A549 (cell line): ENCODE measurements around the gene IL17REL. TPM values are rescaled to one million over a fixed set of nuclear protein-coding genes. Genes with fewer than 3 reads are reported as not detected.

Experiments used
- ATAC-seq, 2 experiments: fragments of 200-7000 bp in 1 of 2; fragments of >200 bp in 1 of 2; cut with Nextera tagmentation in 1 of 2; cut with Tn5 transposase in 1 of 2; 3 replicates each; pipeline versions ENCODE4 v1.8.0 to v1.9.1; 2018 to 2020; ENCODE audit warnings: mild to moderate bottlenecking in 1 of 2, moderate library complexity in 1 of 2
- CTCF ChIA-PET: fragments of 300-600 bp; sonication (Branson Sonifier 250); formaldehyde crosslinking; extraction: SDS; loops from one replicate; lab custom pipeline; 2021; ENCODE audit warnings: antibody characterized with exemption, inconsistent platforms; lab: Yijun Ruan, JAX
- POLR2A ChIA-PET: fragments of 350-600 bp; formaldehyde crosslinking; extraction: SDS; loops from one replicate; lab custom pipeline; 2021; ENCODE audit warnings: antibody characterized with exemption, inconsistent platforms; lab: Yijun Ruan, JAX
- DNase-seq, 2 experiments: peaks; one replicate each; pipeline versions ENCODE4 v3.0.0 to v3.0.0-alpha.2; 2011 to 2016; ENCODE audit warnings: low read depth in 1 of 2, low spot score in 1 of 2
- FAIRE-seq: peaks from 2 replicates; lab custom pipeline; 2011; peaks lifted over from hg19 to GRCh38; lab: Jason Lieb, UNC
- H3K27ac ChIP-seq, 2 experiments: fragments of >200 bp; sonication (Bioruptor Twin); formaldehyde crosslinking; 3 replicates each; pipeline ENCODE4 v1.5.1; 2016 to 2017
- H3K4me1 ChIP-seq: fragments of >200 bp; sonication (Bioruptor Twin); formaldehyde crosslinking; 3 replicates; pipeline ENCODE4 v1.6.1; 2016
- H3K4me2 ChIP-seq: fragments of >200 bp; sonication (Bioruptor Twin); formaldehyde crosslinking; 3 replicates; pipeline ENCODE4 v1.6.1; 2016
- H3K4me3 ChIP-seq: fragments of >200 bp; sonication (Bioruptor Twin); formaldehyde crosslinking; 3 replicates; pipeline ENCODE4 v1.5.1; 2016
- H3K9me3 ChIP-seq: fragments of >200 bp; sonication (Bioruptor Twin); formaldehyde crosslinking; 3 replicates; pipeline ENCODE4 v1.6.1; 2016
- CEBPB ChIP-seq, 2 experiments: fragments of >200 bp in 1 of 2; sonication (Bioruptor Twin) in 1 of 2; formaldehyde crosslinking in 1 of 2; IDR thresholded peaks; 2 replicates each; pipeline ENCODE4 v1.6.1; 2012 to 2016
- EHF ChIP-seq: fragments of 250-450 bp; sonication (Bioruptor Pico); IDR thresholded peaks from 2 replicates; pipeline ENCODE4 v1.5.0; 2020; ENCODE audit warnings: mild to moderate bottlenecking
- FOSL2 ChIP-seq, 2 experiments: fragments of 450-650 bp in 1 of 2; fragments of >200 bp in 1 of 2; sonication (Bioruptor Twin) in 1 of 2; formaldehyde crosslinking; IDR thresholded peaks; 2 replicates each; pipeline versions ENCODE4 v1.5.0 to v1.6.1; 2016 to 2020; ENCODE audit warnings: mild to moderate bottlenecking in 1 of 2, moderate library complexity in 1 of 2
- HEYL ChIP-seq: fragments of 250-450 bp; sonication (Bioruptor Pico); IDR thresholded peaks from 2 replicates; pipeline ENCODE4 v1.8.0; 2021; ENCODE audit warnings: mild to moderate bottlenecking, moderate library complexity
- HOXB5 ChIP-seq: fragments of 250-450 bp; sonication (Bioruptor Pico); IDR thresholded peaks from 2 replicates; pipeline ENCODE4 v1.5.0; 2020; ENCODE audit warnings: mild to moderate bottlenecking, moderate library complexity
- JUN ChIP-seq, 2 experiments: fragments of >200 bp; sonication (Bioruptor Twin); formaldehyde crosslinking; IDR thresholded peaks; 2 replicates in 1 of 2; 3 replicates in 1 of 2; pipeline ENCODE4 v1.6.1; 2016 to 2017
- JUNB ChIP-seq: fragments of >200 bp; sonication (Bioruptor Twin); formaldehyde crosslinking; IDR thresholded peaks from 2 replicates; pipeline ENCODE4 v1.6.1; 2016
- MAFK ChIP-seq: fragments of 450-650 bp; IDR thresholded peaks from 2 replicates; pipeline ENCODE4 v1.6.1; 2014; ENCODE audit not compliant: partially characterized antibody
- MYC ChIP-seq: IDR thresholded peaks from 2 replicates; pipeline ENCODE4 v1.6.1; 2012; ENCODE audit warnings: mild to moderate bottlenecking, inconsistent platforms, low read length, improper control_type of control experiment, borderline replicate concordance
- NFE2L2 ChIP-seq: fragments of 150-350 bp; conservative IDR thresholded peaks from 2 replicates; pipeline ENCODE4 v1.6.1; 2014; ENCODE audit warnings: low read length
- NR3C1 ChIP-seq: fragments of >200 bp; sonication (Bioruptor Twin); formaldehyde crosslinking; IDR thresholded peaks from 3 replicates; pipeline ENCODE4 v1.6.1; 2017
- PHF8 ChIP-seq: fragments of 200-600 bp; sonication (generic); IDR thresholded peaks from 2 replicates; pipeline ENCODE4 v1.6.1; 2016; ENCODE audit warnings: low read depth, mild to moderate bottlenecking, antibody characterized with exemption, moderate library complexity, borderline replicate concordance
- POLR2AphosphoS2 ChIP-seq: conservative IDR thresholded peaks from 2 replicates; pipeline ENCODE4 v1.6.1; 2012; ENCODE audit warnings: low read length, improper control_type of control experiment, inconsistent platforms
- RARB ChIP-seq: fragments of 250-450 bp; sonication (Bioruptor Pico); IDR thresholded peaks from 2 replicates; pipeline ENCODE4 v1.8.0; 2021; ENCODE audit warnings: mild to moderate bottlenecking, moderate library complexity
- RCOR1 ChIP-seq: fragments of 150-350 bp; IDR thresholded peaks from 2 replicates; pipeline ENCODE4 v1.6.1; 2014; ENCODE audit warnings: antibody characterized with exemption, low read length, low read depth
- RFX5 ChIP-seq: fragments of 450-650 bp; IDR thresholded peaks from 2 replicates; pipeline ENCODE4 v1.7.1; 2014; ENCODE audit warnings: antibody characterized with exemption, mild to moderate bottlenecking, moderate library complexity
- TFCP2L1 ChIP-seq: fragments of 250-450 bp; sonication (Bioruptor Pico); IDR thresholded peaks from 2 replicates; pipeline ENCODE4 v1.5.0; 2021; ENCODE audit warnings: mild to moderate bottlenecking
- ZNF302 ChIP-seq: fragments of 250-450 bp; sonication (Bioruptor Pico); IDR thresholded peaks from 2 replicates; pipeline ENCODE4 v1.9.0; 2021; ENCODE audit warnings: inconsistent platforms, mild to moderate bottlenecking, moderate library complexity
- WGBS: methylation state at CpG from one replicate; pipeline ENCODE4 v1.1.6; 2017; ENCODE audit errors: missing lambda C conversion rate; 5-methylcytosine and 5-hydroxymethylcytosine counted together
- polyA plus RNA-seq, 4 experiments: library from polyadenylated mRNA; depleted of rRNA in 3 of 4; stranded (reverse); fragments of >200 nt; fragmentation: RNase III in 1 of 4; extraction: RNeasy Plus Mini Kit Qiagen cat#74134 plus additional on column Dnase treatment in 1 of 4; gene quantifications; 2 replicates in 3 of 4; 3 replicates in 1 of 4; pipeline ENCODE4 v1.2.3, GENCODE V29; 2011 to 2017
- TF ChIP-seq, protein P1 (sequence below): IDR thresholded peaks from 2 replicates; pipeline ENCODE4 v1.6.1; 2012
- TF ChIP-seq, protein P2 (sequence below): IDR thresholded peaks from 2 replicates; pipeline ENCODE4 v1.6.1; 2012
- TF ChIP-seq, protein P3 (sequence below): fragments of >200 bp; sonication (Bioruptor Twin); formaldehyde crosslinking; IDR thresholded peaks from 3 replicates; pipeline ENCODE4 v1.6.1; 2016
- TF ChIP-seq, protein P4 (sequence below): fragments of 250-450 bp; sonication (Bioruptor Pico); IDR thresholded peaks from 2 replicates; pipeline ENCODE4 v1.5.0; 2021; ENCODE audit warnings: mild to moderate bottlenecking, moderate library complexity, borderline replicate concordance
- TF ChIP-seq, protein P5 (sequence below): fragments of 450-650 bp; IDR thresholded peaks from 2 replicates; pipeline ENCODE4 v1.6.1; 2014; ENCODE audit warnings: antibody characterized with exemption

The IL17REL gene
- polyA plus RNA-seq, 2 of the 4 experiments (the other 2 are of a cell fraction) = 0.06 TPM; not detected in 1

DNA sequence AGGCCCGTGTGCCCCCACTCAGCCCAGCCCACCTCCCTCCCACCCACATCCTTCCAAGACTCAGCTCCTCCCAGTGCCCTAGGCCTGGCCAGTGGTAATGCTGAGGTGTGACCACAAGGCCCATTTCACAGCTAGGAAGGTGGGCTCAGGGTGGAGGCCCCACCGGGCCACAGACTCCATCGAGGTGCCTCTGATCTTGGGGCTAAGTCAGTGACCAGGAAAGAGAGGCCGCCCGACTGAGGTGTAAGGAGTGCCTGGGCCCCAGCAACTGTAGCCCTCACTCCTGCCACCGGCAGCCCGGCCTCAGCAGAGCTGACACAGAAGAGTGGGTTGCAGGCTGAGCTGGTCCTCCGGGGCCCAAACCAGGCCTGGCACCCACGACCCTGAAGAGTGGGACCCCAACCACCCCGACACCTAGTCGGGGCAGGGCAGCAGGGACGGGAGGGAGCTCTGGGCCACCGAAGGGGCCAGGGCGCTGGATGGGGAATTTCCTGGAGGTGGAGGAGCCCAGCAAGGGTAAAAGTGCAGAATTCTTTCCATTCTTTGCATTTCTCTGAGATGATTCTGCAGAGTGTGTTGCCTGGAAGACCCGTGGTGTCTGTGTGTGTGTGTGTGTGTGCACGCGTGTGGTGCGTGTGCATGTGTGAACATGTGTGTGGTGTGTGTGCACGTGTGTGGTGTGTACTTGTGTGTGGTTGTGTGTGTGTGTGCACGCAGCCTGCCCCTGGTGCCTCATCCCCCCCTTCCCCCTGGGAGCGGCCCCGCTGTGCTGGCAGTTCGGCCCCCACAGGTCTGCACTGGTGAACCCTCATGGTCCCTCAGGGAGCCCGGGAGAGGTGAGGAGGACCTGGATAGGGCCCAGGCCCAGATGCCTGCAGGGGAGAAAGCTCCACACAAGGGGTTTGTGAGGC is 60.3 kb downstream of the IL17REL start:
- H3K4me1 ChIP-seq = peaks cover 55% of the 10 kb centered on the region
- TF ChIP-seq HEYL (no peak), MYC (no peak), MAFK (no peak), ZNF302 (CRISPR knock-in tag) (no peak), CEBPB (IDR thresholded peaks at IDR 0.05) (no peak), FOSL2 (IDR thresholded peaks at IDR 0.05) (no peak), FOSL2 (CRISPR knock-in tag; IDR thresholded peaks at IDR 0.05) (peak; percentile 19; the same call in 1 of the 2 replicates), RCOR1 (no peak)
- TF ChIP-seq, protein P1, sequence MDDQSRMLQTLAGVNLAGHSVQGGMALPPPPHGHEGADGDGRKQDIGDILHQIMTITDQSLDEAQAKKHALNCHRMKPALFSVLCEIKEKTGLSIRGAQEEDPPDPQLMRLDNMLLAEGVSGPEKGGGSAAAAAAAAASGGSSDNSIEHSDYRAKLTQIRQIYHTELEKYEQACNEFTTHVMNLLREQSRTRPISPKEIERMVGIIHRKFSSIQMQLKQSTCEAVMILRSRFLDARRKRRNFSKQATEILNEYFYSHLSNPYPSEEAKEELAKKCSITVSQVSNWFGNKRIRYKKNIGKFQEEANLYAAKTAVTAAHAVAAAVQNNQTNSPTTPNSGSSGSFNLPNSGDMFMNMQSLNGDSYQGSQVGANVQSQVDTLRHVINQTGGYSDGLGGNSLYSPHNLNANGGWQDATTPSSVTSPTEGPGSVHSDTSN = no peak
- TF ChIP-seq, protein P2, sequence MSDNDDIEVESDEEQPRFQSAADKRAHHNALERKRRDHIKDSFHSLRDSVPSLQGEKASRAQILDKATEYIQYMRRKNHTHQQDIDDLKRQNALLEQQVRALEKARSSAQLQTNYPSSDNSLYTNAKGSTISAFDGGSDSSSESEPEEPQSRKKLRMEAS = peak; percentile 24; the same call in 1 of the 2 replicates
- DNase-seq (peak in 1 of 2 experiments; percentile 58), ATAC-seq (peak; percentile 12 to 55; a peak in 4 of 6 replicates), FAIRE-seq (no peak)
- no peak overlapping the region for H3K4me3 ChIP-seq
- H3K27ac ChIP-seq = peak overlapping the region; percentile 91 to 93
- ChIA-PET CTCF (interaction anchor here (2.2 kb wide), 1 partner anchor 78 kb away, joined by 10 read pairs; no protein-coding TSS in a partner anchor), POLR2A (interaction anchor here (0.6 to 1.6 kb wide), 2 partner anchors 9 to 20 kb away, joined by 3 to 4 read pairs; no protein-coding TSS in a partner anchor)
- no peaks in the 10 kb centered on the region for H3K9me3 ChIP-seq
- 29% methylated on average over 10 of the region's 24 CpGs for WGBS
- peak overlapping the region; percentile 67 for H3K4me2 ChIP-seq

DNA sequence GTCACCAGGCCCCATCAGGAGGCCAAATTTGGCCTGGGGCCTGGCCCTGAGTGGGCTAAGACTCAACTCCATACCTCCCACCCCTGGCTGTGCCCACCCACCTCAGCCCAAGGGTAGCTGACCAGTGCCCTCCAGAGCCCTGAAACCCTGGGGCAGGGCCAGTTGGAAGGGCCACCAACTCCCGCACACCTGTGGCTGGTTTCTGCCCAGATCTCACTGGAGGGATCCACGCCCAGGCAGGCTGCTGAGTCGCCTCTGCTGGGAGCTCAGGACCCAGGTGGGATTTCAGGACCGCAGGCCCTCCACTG is 60.9 kb downstream of the IL17REL start:
- ChIA-PET POLR2A (interaction anchor here (0.6 to 1.6 kb wide), 2 partner anchors 10 to 20 kb away, joined by 3 to 4 read pairs; no protein-coding TSS in a partner anchor), CTCF (interaction anchor here (2.2 kb wide), 1 partner anchor 79 kb away, joined by 10 read pairs; no protein-coding TSS in a partner anchor)
- FAIRE-seq = no peak
- DNase-seq = no peak
- no CpG with 5 or more reads among the region's 4 CpGs for WGBS
- TF ChIP-seq POLR2AphosphoS2 (no peak), RARB (CRISPR knock-in tag) (no peak), JUNB (no peak), PHF8 (no peak), NR3C1 (no peak), JUN (IDR thresholded peaks at IDR 0.05) (no peak), MYC (no peak), HOXB5 (CRISPR knock-in tag) (no peak), NFE2L2 (no peak), TFCP2L1 (CRISPR knock-in tag) (no peak), FOSL2 (IDR thresholded peaks at IDR 0.05) (no peak), FOSL2 (CRISPR knock-in tag; IDR thresholded peaks at IDR 0.05) (no peak), ZNF302 (CRISPR knock-in tag) (no peak), MAFK (no peak), EHF (CRISPR knock-in tag) (no peak), RFX5 (no peak)
- TF ChIP-seq, protein P3, sequence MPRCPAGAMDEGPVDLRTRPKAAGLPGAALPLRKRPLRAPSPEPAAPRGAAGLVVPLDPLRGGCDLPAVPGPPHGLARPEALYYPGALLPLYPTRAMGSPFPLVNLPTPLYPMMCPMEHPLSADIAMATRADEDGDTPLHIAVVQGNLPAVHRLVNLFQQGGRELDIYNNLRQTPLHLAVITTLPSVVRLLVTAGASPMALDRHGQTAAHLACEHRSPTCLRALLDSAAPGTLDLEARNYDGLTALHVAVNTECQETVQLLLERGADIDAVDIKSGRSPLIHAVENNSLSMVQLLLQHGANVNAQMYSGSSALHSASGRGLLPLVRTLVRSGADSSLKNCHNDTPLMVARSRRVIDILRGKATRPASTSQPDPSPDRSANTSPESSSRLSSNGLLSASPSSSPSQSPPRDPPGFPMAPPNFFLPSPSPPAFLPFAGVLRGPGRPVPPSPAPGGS = no peak
- TF ChIP-seq, protein P4, sequence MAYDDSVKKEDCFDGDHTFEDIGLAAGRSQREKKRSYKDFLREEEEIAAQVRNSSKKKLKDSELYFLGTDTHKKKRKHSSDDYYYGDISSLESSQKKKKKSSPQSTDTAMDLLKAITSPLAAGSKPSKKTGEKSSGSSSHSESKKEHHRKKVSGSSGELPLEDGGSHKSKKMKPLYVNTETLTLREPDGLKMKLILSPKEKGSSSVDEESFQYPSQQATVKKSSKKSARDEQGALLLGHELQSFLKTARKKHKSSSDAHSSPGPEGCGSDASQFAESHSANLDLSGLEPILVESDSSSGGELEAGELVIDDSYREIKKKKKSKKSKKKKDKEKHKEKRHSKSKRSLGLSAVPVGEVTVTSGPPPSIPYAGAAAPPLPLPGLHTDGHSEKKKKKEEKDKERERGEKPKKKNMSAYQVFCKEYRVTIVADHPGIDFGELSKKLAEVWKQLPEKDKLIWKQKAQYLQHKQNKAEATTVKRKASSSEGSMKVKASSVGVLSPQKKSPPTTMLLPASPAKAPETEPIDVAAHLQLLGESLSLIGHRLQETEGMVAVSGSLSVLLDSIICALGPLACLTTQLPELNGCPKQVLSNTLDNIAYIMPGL (CRISPR knock-in tag) = no peak
- TF ChIP-seq, protein P5, sequence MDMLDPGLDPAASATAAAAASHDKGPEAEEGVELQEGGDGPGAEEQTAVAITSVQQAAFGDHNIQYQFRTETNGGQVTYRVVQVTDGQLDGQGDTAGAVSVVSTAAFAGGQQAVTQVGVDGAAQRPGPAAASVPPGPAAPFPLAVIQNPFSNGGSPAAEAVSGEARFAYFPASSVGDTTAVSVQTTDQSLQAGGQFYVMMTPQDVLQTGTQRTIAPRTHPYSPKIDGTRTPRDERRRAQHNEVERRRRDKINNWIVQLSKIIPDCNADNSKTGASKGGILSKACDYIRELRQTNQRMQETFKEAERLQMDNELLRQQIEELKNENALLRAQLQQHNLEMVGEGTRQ = no peak
- TF ChIP-seq, protein P2 = no peak
- peak in 1 of 2 experiments; percentile 2; a peak in 2 of 6 replicates for ATAC-seq
- Histone ChIP-seq H3K9me3 (no peaks in the 10 kb centered on the region), H3K4me1 (peaks cover 55% of the 10 kb centered on the region), H3K27ac (peak overlapping the region; percentile 91 to 93), H3K4me3 (no peak overlapping the region), H3K4me2 (peak overlapping the region; percentile 67)
